GM21381 (cell line): ENCODE data around the gene AK1.
"Not testable (repeated sequence)": the region's sequence is repeated elsewhere in the genome, so short reads cannot be mapped to it uniquely, and the experiment has no call there.

Source experiments
- ATAC-seq: cut with Tn5 transposase; IDR thresholded peaks from one replicate; pipeline ENCODE4 v1.9.1; 2021; ENCODE audit warnings: mild to moderate bottlenecking, moderate library complexity; ENCODE audit not compliant: unreplicated experiment

The AK1 gene

GRCh38 chr9:127852829-127853228 lies 24.6 kb downstream of the AK1 start:
- ATAC-seq, result no peak

- ATAC-seq, result no peak
These were observed 27.1 kb downstream of the AK1 start for GRCh38 chr9:127850286-127850830.

- no peak for ATAC-seq
These were observed 28.5 kb downstream of the AK1 start for GRCh38 chr9:127848756-127849504.

GRCh38 chr9:127847833-127848755 lies 29.4 kb downstream of the AK1 start:
- ATAC-seq, result no peak

- no peak for ATAC-seq
These were observed 30.3 kb downstream of the AK1 start for GRCh38 chr9:127847178-127847510.

- no peak for ATAC-seq
These were observed 30.9 kb downstream of the AK1 start for GRCh38 chr9:127846443-127847177.

GRCh38 chr9:127845619-127846018 lies 31.9 kb downstream of the AK1 start:
- ATAC-seq, result not testable (repeated sequence)

GRCh38 chr9:127844821-127845359 lies 32.6 kb downstream of the AK1 start:
- no peak for ATAC-seq

- no peak for ATAC-seq
These were observed 36.2 kb downstream of the AK1 start for GRCh38 chr9:127841087-127841835.

GRCh38 chr9:127838375-127839078 lies 38.9 kb downstream of the AK1 start:
- ATAC-seq, result no peak

GRCh38 chr9:127837346-127837745 lies 40.1 kb downstream of the AK1 start:
- ATAC-seq, result no peak

- not testable (repeated sequence) for ATAC-seq
These were observed 40.9 kb downstream of the AK1 start for GRCh38 chr9:127836561-127836960.

- ATAC-seq, result no peak
These were observed 41.4 kb downstream of the AK1 start for GRCh38 chr9:127835991-127836516.

GRCh38 chr9:127833555-127833954 lies 43.9 kb downstream of the AK1 start:
- no peak for ATAC-seq

GRCh38 chr9:127832248-127832647 lies 45.2 kb downstream of the AK1 start:
- no peak for ATAC-seq

GRCh38 chr9:127829205-127829906 lies 48.1 kb downstream of the AK1 start:
- no peak for ATAC-seq

- no peak for ATAC-seq
These were observed 49.0 kb downstream of the AK1 start for GRCh38 chr9:127828262-127829031.
